ENCODE results near the gene MEX3D. TPM values are rescaled to one million over a fixed set of nuclear protein-coding genes. Genes with fewer than 3 reads are reported as not detected.

Gene MEX3D
- total RNA-seq, 1 donor from 2014 or later = 43.1 TPM

DNA sequence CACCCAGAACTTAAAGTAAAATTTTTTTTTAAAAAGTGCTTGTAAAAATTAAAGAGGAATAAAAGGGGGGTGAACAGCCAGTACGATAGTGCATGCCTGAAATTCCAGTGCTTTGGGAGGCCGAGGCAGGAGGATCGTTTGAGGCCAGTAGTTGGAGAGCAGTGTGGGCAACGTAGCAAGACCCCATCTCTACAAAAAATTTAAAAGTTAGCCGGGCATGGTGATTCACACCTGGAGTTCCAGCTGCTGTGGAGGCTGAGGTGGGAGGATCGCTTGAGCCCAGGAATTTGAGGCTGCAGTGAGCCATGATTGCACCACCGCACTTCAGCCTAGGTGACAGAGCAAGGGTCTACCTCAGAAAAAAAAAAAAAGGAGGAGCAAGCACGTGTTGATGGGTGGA is 63.1 kb downstream of the MEX3D start:
- no peak for DNase-seq (ENCODE audit: low read depth in 2 of 2)

Other genes with a start within 250 kb of the MEX3D start
- gene NDUFS7, start 184.4 kb downstream of the MEX3D start, total RNA-seq = 67.7 and 92.3 TPM in 2 replicates
- 9.1 and 10.2 TPM in 2 replicates for gene GAMT, start 166.8 kb downstream of the MEX3D start, total RNA-seq
- 69.4 and 70.3 TPM in 2 replicates for gene DAZAP1, start 160.7 kb downstream of the MEX3D start, total RNA-seq
- gene RPS15, start 129.9 kb downstream of the MEX3D start, total RNA-seq = 352 and 534 TPM in 2 replicates
- gene APC2, start 118.2 kb downstream of the MEX3D start, total RNA-seq = under 0.01 TPM in 2 replicates
- gene C19orf25, start 89.1 kb downstream of the MEX3D start, total RNA-seq = 15.4 and 24.4 TPM in 2 replicates
- gene PCSK4, start 78.0 kb downstream of the MEX3D start, total RNA-seq = 0.26 and 1.0 TPM in 2 replicates
- 0.26 and 0.51 TPM in 2 replicates for gene REEP6, start 77.1 kb downstream of the MEX3D start, total RNA-seq
- gene ADAMTSL5, start 55.3 kb downstream of the MEX3D start, total RNA-seq = not detected in 2 replicates
- gene PLK5, start 44.2 kb downstream of the MEX3D start, total RNA-seq = not detected in 2 replicates
- 75.7 and 105 TPM in 2 replicates for gene MBD3, start 24.5 kb upstream of the MEX3D start, total RNA-seq
- gene UQCR11, start 37.1 kb upstream of the MEX3D start, total RNA-seq = 82.4 and 109 TPM in 2 replicates
- gene TCF3, start 84.3 kb upstream of the MEX3D start, total RNA-seq = 56.0 and 79.3 TPM in 2 replicates
- gene ONECUT3, start 185.2 kb upstream of the MEX3D start, total RNA-seq = not detected in 2 replicates
- 0.76 and 0.90 TPM in 2 replicates for gene ATP8B3, start 244.0 kb upstream of the MEX3D start, total RNA-seq